NCI-H1092 (cell line): ENCODE measurements around the gene DLG4.
"Not testable (repeated sequence)": the region's sequence is repeated elsewhere in the genome, so short reads cannot be mapped to it uniquely, and the experiment has no call there.

Experiments
- DNase-seq: peaks from one replicate; lab custom pipeline; 2025; lab: John Stamatoyannopoulos, UW

The DLG4 gene

DNA sequence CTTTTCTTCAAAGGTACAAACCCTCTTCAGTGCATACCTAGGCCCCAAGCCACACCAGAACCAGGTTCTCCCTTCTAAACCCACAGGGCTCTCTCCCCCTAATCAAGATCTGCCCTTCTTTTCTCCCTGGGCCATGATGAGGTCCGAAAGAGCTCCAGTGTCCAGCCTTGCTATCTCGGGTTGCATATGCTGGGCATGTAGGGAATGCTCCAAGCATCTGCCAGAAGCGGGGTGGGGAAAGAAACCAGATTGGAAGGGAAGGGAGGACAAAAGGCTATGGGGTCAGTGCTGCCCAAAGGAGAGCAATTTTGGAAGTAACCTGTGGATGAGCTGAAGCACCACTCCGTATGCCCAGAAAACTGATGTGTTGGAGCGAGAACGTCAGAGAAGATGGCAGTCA is 29.6 kb upstream of the DLG4 start:
- no peak for DNase-seq

DNA sequence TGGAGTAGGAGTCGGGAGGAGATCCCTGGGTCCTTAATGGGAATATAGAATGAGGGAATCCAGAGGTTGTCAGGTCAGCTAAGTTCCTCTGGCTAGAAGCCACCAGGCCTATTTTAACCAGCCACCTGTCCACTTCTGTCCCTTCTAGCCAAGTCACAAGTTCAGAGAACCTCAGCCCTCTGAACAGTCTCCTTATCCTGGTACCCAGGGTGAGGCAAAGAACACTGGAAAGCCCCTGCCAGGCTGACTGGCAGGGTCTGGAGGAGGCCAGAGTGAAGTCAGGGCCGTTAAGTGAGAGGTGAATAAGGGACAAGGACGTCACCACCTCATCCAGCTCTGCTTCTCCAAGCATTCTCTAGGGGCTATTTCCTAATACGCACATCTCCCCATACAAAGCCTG is 29.2 kb upstream of the DLG4 start:
- no peak for DNase-seq

DNA sequence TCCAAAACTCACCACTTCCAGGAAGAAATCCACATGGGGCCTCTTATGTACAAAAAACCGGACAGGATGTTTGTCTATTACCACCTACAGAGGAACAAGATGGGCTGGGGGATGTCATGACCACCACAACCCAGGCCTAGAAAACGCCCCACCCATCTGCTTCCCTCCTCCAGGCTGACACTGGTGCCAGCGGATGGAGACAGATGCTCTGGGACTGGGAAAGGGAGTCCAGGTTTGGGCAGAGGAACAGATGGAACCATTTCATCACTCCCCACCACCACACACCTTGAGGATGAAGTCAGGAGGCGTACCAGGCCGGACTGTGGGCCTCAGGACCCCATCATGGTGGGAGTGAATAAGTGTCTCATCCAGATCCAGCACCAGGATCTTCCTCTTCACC is 27.1 kb upstream of the DLG4 start:
- no peak for DNase-seq

DNA sequence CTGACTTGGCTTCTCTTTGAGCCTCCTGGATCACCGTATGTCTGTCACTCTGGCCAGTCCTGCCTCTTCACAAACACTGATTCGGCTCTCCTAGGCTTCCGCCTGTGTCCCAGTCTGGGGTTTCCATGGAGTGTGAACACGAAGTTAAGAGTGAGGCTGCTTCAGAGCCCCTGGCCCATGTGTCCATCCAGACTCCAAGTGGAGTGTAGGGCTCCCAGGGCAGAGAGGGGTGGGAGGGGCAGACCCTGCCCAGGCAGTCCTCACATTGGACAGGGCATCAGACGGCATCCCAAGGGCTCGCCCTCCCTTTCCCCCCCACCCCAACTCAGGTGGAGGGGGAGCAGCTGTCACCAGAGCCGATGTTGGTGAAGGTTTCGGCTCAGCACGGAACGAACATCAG is 24.2 kb upstream of the DLG4 start:
- not testable (repeated sequence) for DNase-seq

DNA sequence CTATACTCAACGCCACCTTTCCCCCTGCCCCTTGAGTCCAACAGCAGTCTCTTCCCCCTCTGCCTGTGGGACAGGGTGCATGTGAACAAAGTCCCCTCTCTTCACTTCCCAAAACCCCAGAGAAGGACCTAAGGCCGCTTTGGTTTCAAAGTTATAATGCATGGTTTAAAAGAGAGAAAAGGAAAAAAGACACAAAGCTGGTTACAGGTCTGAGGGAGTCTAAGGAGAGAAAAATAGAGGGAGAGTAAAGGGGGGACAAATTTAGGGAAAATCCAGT is 23.8 kb upstream of the DLG4 start:
- no peak for DNase-seq

DNA sequence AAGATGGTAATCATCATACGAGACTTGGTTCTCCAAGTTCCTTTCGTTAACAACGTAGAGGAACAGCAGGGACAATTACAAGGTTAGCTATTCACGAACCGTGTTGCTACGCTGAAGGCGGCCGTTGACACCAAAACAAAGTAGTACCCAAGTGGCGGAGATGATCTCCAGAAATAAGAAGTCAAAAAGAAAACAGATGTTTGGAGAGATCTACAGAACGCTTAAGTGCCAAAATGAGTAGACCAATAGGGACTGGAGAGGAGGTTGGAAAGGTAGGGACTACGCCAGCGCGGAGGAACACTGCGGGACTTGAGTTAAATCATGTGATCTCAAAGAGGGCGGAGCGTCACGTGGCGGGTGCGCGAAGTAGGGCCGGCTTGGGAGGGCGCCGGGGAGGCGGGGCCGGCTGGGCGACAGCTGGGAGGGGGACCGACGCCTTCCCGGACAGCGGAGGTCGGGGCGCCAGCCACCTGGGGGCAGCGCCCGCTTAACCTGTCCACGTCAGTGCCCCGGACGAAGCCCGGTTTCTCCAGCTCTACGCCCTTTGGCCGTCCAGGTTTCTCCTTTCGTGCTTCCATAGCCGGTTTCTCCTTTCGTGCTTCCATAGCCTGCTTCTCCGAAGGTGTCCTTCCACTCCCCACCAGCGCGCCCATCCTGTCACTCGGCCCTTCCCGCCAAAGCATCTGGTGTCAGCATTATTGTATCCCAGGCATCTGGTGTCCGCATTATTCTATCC is 23.2 kb upstream of the DLG4 start:
- DNase-seq = peak; percentile 90

DNA sequence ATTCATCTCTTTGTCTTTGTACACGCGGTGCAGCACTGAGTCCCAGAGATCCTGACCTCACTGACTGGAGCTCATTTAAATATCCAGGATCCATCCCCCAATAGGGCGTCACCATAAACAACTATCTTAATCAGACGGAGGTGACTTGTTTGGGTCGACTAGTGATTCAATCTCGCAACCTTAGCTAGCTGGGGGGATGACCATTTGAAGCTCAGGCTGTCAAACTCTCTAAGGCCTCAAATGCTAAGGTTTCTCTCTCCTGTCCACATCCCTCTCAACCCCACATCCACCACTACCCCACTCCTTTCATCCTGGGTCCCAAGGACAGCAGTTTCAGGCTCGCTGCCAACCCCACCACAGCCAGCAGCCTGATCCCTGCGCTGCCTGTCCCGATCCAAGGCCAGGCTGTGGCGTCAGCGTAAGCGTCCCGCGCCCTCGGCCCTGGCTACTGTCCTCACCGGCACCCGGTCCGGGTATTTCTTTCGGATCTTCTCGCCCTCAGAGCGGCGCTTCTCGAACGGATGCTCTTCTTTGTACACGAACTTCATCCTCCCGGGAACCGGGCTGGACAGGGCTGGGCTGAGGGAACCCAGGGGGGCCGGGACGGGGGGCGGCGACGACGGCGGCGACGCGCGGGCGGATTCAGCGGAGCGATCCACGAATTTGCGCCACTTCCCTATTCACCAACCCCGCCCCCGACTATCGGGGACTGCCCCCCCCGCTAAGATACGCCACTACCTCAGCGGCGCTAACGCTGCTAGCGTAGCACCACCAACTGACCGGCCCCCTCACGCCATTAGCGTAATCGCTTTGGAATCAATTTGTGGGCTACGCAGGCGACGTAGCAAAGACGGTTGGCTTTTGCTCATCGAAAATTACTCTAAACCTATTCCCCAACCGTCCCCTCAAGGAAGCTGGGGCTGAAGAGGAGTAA is 22.4 kb upstream of the DLG4 start, which contains the start of gene GABARAP:
Gene GABARAP, minus strand, starts transcription at position 667 of the 934 bp plus-strand sequence. Its CDS starts 119 bp downstream, at position 548.
- peak; percentile 77 for DNase-seq

DNA sequence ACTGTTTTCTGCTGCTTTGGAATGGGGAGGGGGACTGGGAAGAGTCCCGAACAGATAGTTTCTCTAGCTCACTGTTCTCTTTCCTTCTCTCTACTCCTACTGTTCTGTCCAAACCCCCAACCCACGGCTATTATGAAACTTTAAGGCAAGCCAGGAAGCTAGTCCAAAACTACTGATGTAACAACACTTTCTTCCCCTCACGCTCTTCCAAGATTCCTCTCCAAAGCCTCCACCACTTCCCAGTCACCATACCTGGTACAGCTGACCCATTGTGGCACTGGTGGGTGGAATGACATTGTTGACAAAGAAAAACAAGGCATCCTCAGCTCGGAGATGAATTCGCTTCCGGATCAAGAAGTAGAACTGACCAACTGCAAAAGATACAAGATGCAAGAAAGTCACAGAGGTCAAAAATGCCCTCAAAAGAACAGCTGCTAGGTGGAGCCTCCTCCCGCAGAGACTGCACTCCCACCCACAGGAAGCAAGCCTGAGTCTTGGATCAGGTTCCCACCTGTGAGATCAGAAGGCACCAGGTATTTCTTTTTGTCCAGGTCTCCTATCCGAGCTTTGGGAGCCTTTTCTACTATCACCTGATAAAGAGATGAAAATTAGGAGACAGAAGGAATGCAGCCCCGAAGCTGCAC is 21.6 kb upstream of the DLG4 start:
- DNase-seq = no peak

DNA sequence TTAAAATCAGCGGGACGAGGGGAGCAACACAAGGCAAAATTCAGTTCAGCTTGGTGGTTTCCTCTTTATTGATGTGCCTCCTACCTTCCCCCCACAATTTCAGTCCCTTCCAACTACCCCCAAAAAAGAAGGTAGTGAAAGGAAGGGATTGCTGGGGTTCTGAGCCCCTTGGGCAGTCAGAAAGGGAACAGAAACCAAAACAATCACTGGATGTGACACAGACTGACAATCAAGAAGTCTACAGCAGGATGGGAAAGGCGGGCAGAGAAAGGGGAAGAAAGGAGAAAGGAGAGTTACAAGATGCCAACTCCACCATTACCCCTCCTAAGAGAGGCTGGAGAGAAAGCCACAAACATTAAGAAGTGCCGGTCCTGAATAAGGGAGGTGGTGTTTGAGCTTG is 20.7 kb upstream of the DLG4 start:
- no peak for DNase-seq

DNA sequence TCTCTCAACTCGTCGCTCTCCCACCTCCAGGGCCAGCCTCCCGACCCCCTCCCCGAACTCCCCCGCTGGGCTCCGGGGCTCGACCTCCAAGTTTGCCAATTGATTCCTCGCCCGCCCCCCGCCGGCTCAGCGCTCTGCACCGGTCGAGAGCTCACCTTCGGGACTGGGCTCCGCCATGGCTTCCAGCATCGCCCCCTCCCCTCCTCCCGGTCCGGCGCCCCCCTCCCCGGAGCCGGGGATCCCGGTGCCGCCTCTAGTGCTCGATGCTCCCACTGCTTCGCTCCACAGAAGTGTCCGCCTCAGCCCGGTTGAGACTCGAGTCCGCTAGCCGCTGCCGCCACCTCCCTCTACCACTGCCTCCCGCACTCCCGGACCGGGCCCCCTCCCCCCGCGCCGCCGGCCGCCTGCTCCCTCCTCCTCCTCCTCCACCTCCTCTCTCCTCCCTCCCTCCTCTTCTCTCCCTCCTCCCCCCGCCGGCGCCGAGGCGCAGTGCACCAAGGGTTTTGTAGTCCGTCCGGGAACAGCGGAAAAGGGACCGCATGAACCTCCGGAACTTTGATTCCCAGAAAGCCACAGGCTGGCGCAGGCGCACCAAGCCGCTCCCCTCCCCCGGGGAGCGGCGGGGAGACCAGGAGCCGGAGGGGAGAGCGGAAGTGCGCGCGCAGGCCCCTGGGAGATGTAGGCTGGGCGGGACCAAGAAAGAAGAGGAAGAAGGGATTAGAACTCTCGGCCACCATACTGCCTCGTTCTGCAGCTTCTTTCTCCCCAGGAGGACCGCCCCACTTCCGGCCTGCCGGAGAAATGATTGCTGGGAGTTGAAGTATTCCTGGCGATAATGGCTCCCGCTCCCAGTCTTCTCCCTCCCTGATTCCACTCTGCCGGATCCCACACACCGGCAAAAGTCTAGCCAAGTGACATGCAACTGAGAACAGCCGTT is 19.7 kb upstream of the DLG4 start, which contains the start of gene PHF23:
Gene PHF23, minus strand, starts transcription at position 367 of the 937 bp plus-strand sequence. Its CDS starts 178 bp downstream, at position 189.
- DNase-seq = peak; percentile 96

DNA sequence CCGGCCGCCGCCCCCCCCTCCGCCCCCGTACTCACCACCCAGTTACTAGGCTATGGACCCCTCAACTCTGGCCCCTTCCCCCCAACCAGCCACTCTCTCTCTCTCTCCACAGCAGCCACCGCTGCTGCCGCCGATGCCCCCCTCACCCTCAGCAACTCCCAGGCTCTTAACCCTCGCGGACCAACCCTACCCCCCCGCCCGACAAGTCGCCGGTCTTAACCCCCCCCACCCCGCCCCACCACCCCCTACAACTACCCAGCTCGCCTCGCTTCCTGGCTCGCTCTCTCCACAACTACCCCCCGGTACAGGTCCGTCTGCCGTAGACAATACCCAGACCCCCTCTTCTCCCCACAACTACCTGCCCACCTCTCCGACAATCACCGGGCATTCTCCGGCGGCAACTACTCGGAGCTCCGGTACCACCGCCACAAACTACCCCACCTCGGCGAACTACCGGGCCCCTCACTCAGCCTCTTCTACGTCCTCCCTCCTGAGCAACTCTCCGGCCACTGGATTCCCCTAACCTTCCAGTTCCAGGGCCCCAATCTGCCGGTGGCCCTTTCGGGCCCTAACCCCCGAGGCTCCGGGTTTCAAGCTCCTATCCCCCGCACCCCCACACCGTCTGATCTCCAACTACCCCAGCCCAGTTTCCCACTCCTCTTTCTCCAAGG is 18.9 kb upstream of the DLG4 start:
- DNase-seq = no peak

DNA sequence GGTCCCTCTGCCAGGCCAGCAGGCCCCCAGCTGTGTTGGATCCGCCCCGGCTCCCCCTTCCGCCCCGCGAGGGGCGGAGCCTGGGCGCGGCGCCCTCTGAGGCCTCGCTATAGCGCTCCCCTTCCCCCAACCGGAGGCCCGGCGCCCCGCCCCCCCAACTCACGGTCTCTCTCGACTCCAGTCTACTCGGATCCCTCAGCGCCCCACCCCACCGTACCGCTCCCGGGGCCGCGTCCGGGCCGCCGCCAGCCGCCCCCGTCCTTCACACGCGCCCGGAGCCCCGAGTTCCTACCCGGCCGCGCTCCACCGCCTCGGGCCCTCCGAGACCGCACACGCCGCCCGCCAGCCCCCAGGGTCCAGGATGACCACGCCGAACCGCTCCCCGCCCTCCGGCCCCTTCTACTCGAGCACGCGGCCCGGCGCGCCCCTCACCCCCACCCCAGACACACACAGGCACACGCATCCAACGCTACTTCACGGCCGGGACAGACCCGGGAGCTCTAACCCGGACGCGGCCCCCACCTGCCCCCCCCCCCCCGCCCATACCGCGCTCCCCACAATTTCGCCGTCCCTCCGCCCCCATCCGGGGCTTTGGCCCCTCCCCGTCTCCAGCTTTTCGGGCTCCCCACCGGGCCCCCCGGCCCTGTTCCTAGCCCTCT is 18.3 kb upstream of the DLG4 start:
- DNase-seq = peak; percentile 19

DNA sequence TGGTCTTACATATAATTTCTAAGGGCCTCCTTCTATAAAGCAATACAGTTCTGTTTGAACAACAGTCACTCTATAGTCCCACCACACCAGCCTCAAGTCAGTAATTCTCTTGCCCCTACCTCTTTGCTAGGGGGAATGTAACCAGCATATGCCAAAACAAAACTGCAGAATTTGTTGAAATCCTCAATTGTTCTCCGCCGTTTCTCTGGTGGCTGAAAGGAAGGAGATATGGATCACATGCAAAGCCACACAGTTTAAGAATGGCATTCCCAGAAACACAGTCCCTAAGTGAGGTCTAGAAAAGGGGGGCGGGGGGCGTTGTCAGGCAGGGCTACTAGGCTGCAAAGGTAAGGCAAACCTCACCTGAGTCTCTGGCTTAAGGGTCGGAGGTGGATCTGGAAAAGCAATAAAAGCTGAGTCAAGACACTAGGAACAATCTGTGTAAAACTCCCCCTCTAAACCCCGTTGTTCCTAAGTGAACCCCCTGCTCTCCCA is 17.7 kb upstream of the DLG4 start:
- no peak for DNase-seq

DNA sequence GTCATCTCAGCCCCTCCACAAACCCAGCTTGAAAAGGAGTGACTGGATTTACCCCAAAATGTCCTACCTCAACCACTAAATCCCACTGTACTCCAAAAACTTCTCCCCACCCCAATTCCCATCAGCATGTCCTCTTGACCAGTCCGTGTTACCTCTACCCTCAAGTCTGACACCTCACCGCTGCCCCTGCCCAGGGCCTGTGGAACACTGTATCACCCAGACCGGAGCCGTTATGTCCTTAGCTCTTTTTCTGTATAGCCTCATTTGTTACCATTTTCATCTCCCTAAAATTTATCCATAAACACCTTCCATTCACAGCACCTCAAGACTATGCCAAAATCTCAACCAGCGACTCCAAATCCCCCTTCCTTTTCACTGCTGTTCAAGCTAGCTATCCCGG is 17.2 kb upstream of the DLG4 start:
- no peak for DNase-seq

DNA sequence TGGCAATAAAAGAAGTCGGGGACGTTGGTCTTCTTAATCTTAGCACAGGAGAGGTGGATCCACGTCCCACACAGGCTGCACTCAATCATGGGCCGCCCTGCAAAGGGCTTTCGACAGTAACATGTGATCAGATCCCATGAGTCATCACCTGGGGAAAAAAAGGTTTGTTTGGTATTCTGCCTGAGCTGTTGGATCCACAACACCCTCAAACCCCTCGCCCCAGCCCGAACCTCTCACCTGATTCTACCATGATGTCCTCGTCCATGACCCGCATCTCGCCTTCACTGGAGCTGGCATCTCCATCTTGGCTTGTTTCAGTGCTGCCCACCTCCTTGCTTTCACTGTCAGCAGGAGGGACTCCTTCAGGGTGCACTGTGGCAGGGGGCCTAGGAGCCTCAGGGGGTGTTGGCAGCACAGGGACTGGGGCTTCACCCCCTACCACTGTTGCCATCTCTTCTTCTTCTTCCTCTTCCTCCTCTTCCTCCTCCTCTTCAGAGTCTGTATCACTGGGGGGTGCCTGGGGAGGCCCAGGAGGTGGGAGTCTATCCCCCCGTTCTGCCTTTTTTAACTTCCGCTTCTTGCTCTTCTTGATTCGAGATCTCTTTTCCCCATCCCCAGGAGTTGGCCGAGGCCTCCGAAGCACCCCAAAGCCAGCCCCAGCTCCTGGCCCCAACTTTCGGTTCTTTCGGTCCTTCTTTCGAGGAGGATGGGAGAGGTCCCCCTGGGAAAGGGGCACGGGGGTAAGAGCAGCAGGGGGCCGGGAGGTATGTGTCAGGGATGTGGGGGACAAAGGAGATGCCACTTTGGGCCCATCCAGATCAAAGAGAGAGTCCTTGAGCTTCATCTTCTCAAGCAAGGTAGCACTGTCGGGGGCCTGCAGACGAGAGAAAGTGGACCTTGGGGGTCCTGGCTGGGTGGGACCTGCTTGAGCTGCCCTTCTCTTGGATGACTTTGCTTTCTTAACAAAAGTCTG is 16.3 kb upstream of the DLG4 start:
- DNase-seq = no peak

DNA sequence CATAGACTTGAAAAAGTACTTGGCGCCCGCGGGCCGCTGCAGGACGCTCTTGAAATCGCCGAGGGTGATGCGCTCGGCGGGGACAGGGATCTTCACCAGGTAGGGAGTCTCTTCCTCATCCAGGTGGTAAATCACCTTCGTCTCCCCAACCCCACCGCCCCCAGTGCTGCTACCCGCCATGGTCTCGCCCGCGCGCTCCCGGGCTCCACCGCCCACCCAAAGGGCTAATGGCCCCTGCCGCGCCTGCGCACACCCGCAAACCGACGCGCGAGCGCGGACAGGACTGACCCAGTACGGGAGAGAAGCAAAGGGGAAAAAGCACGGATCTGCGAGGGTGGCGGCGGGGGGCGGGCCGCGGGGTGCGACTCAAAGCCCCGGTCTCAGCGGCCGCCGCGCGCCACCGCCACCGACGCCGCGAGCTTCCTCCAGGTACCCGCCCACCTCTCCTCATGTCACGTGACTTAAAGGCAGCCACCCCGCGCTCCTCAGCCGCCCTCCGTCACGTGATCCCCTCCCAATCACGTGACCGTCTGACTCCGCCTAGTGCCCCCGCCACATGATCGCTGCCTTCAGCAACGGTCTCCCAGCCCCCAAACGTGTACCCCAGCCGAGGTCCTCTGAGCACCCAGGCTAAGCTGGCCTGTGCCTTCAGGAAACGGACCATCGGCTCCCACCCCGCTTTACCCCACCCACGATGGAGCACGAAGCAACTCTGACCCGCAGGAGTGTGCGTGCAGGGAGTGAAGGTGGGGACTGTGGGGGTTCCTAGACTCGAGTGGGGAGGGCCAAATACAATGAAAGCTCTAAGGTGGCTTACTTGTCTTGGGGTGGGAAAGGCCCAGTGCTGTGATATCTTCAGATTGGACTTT is 14.7 kb upstream of the DLG4 start, which contains the start of gene DVL2:
Gene DVL2, minus strand, starts transcription at position 435 of the 869 bp plus-strand sequence. Its CDS starts 255 bp downstream, at position 180.
- peak; percentile 78 for DNase-seq

DNA sequence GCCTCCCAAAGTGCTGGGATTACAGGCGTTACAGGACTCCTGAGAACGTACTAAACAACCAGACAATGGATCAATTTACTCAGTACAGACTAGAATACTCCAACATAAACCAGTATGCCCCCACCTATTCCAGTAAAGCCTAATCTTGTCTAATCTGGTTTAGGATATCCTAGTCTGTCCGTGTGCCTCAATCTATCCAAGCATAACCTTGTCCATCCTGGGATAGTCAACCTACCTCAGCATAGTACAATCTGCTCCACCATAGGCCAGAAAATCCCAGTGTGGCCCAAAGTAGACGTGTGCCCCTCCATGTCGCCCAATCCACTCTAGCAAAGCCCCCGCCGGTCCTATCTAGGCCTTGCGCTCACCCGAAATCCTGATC is 14.1 kb upstream of the DLG4 start:
- no peak for DNase-seq

DNA sequence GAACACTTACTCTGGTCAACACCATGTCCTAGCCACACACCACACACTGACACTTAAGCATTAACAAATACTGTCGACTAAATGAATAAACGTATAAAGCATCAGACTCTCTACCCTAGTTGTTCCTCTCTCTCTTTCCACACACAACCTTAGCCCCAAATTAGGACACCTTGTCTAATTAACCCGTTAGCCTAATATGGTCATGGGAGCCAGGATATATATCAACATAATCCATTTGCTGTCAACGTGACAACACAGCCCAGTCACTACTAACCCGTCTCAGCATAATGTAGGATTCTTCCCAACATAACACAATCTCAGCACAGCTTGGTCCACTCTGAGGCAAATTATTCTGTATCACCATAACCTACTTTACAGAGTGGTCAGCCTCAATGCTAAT is 12.5 kb upstream of the DLG4 start:
- no peak for DNase-seq
